ENCODE results near the gene SERINC3. TPM values are rescaled to one million over a fixed set of nuclear protein-coding genes. Genes with fewer than 3 reads are reported as not detected.

Gene SERINC3
- total RNA-seq, 2 donors from 2014 or later, result 46.7 to 83.8 TPM

DNA sequence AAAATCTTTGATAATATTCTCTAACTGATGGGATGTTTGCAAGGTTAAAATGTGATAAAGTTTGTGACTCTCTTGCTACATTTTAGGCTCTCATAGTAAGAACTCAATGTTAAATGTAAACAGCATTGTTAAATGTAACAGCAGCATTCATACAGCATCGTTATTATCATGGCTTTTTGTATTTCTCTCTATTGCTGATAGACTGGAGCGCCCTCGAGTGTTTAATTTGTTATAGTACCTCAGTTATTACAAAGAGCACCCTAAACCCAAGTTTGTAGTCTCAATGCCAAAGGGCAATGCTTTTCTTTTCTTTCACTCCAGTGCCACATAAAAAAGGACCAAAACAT lies 61.1 kb downstream of the SERINC3 start:
- H3K9me3 Mint-ChIP-seq, result no peaks in the 10 kb centered on the region
- peaks cover 0 to 4% of the 10 kb centered on the region in 2 donors for H3K27me3 Mint-ChIP-seq
- no peaks in the 10 kb centered on the region for H3K4me1 Mint-ChIP-seq (ENCODE audit: low read depth in 2 of 2)
- no peak for DNase-seq (ENCODE audit: low spot score)
- no peak overlapping the region for H3K27ac Mint-ChIP-seq
- H3K36me3 Mint-ChIP-seq, result no peaks in the 10 kb centered on the region
- ATAC-seq, result no peak
- no peak overlapping the region for H3K4me3 Mint-ChIP-seq

DNA sequence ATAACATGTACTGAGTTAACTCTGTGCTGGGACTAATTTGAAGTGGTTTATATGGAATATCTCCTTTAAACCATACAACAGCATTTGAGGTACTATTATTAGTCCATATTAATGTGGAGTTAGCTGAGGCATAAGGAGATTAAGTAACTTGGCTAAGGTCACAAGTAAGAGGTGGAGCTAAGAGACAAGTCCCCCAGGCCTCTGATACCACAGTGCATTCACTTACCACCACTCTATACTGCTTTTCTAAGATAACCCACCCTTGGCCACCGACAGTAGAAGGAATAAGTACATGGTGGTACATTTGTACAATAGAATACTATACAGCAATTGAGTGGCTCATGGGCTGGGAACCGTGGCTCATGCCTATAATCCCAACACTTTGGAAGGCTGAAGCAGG lies 62.6 kb downstream of the SERINC3 start:
- H3K36me3 Mint-ChIP-seq, result no peaks in the 10 kb centered on the region
- DNase-seq (ENCODE audit: low spot score) (no peak), ATAC-seq (no peak)
- peaks cover 0 to 4% of the 10 kb centered on the region in 2 donors for H3K27me3 Mint-ChIP-seq
- no peak overlapping the region for H3K4me3 Mint-ChIP-seq
- H3K27ac Mint-ChIP-seq, result no peak overlapping the region
- no peaks in the 10 kb centered on the region for H3K9me3 Mint-ChIP-seq
- H3K4me1 Mint-ChIP-seq (ENCODE audit: low read depth in 2 of 2), result no peaks in the 10 kb centered on the region

DNA sequence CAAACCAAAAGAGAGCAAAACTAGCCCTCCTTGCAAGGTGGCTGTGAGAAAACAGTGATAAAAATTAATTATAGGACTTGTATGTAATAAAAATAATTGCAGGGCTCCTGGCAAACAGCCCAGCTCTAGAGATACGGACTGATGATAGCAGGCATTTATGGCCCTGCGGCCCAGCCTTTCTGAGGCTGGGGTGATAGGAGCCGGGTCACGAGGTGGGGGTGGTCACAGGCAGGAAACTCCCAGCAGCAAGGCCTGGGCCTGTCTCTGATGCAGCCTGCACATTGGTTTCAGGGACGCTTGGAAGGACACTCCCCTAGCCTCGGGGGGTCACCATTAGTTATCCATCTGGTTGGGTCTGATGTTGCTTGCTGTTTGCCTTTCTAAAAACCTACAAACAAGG lies 64.9 kb downstream of the SERINC3 start:
- ATAC-seq (no peak), DNase-seq (ENCODE audit: low spot score) (no peak)
- H3K4me3 Mint-ChIP-seq, result no peak overlapping the region
- H3K27me3 Mint-ChIP-seq, result peaks cover 0 to 2% of the 10 kb centered on the region in 2 donors
- no peaks in the 10 kb centered on the region for H3K36me3 Mint-ChIP-seq
- no peak overlapping the region for H3K27ac Mint-ChIP-seq
- H3K4me1 Mint-ChIP-seq (ENCODE audit: low read depth in 2 of 2), result no peaks in the 10 kb centered on the region
- H3K9me3 Mint-ChIP-seq, result no peaks in the 10 kb centered on the region

DNA sequence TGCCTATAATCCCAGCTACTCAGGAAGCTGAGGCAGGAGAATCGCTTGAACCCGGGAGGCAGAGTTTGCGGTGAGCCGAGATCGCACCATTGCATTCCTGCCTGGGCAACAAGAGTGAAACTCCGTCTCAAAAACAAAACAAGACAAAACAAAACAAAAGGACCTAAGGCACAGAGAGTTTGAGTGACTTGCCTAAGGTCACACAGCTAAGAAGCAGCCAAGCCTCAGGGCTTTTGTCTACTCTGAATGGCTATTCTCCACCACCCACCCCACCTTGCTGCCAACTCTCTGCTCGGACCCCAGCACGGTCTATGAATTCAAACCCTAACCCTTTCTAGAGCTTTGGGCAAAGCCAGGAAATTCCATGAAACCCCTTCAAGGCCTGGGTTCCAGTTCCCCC lies 65.3 kb downstream of the SERINC3 start:
- no peaks in the 10 kb centered on the region for H3K9me3 Mint-ChIP-seq
- peaks cover 0 to 2% of the 10 kb centered on the region in 2 donors for H3K27me3 Mint-ChIP-seq
- ATAC-seq, result no peak
- no peaks in the 10 kb centered on the region for H3K4me1 Mint-ChIP-seq (ENCODE audit: low read depth in 2 of 2)
- H3K27ac Mint-ChIP-seq, result no peak overlapping the region
- no peak for DNase-seq (ENCODE audit: low spot score)
- no peaks in the 10 kb centered on the region for H3K36me3 Mint-ChIP-seq
- H3K4me3 Mint-ChIP-seq, result no peak overlapping the region

DNA sequence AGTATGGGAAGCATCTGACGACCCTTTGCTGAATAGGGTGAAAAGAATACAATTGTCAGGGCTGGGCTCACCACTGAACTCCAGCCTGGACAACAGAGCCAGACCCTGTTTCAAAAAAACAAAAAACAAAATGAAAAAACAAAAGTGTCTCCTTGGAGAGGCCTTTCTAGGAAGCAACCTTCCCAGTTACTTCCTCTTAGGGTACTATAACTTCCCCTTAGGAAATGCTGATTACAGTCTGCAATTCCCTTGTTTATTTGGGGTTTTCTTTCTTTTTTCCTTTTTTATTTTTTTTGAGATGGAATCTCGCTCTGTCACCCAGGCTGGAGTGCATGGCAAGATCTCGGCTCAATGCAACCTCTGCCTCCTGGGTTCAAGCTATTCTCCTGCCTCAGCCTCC lies 66.7 kb downstream of the SERINC3 start:
- no peaks in the 10 kb centered on the region for H3K9me3 Mint-ChIP-seq
- no peak overlapping the region for H3K27ac Mint-ChIP-seq
- no peaks in the 10 kb centered on the region for H3K27me3 Mint-ChIP-seq
- H3K36me3 Mint-ChIP-seq, result no peaks in the 10 kb centered on the region
- DNase-seq (ENCODE audit: low spot score), result no peak
- no peak for ATAC-seq
- H3K4me3 Mint-ChIP-seq, result no peak overlapping the region
- H3K4me1 Mint-ChIP-seq (ENCODE audit: low read depth in 2 of 2), result no peaks in the 10 kb centered on the region

DNA sequence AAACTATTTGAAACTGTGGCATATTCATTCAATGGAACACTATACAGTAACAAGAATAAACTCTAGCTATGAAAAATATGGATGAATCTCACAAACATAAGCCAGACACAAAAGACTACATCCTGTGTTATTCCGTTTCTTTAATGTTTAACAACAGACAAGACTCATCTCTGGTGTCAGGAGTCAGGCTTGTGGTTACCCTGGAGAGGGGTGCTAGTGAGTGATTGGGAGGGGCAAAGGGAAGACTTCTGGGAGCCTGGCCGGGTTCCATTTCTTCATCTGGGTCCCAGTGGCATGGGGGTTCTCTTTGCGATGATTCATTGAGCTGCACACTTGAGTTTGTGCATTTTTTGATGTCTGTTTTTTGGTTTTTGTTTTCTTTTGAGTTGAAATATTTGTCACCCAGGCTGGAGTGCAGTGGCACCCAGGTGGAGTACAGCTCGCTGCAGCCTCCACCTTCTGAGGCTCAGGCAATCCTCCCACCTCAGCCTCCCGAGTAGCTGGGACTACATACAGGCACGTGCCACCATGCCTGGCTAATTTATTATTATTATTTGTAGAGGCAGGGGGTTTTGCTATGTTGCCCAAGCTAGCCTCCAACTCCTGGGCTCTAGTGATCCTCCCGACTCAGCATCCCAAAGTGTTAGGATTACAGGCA lies 67.4 kb downstream of the SERINC3 start:
- Mint-ChIP-seq H3K9me3 (no peaks in the 10 kb centered on the region), H3K4me3 (no peak overlapping the region), H3K27me3 (no peaks in the 10 kb centered on the region), H3K27ac (no peak overlapping the region), H3K4me1 (ENCODE audit: low read depth in 2 of 2) (no peaks in the 10 kb centered on the region), H3K36me3 (no peaks in the 10 kb centered on the region)
- ATAC-seq (no peak), DNase-seq (ENCODE audit: low spot score) (no peak)

DNA sequence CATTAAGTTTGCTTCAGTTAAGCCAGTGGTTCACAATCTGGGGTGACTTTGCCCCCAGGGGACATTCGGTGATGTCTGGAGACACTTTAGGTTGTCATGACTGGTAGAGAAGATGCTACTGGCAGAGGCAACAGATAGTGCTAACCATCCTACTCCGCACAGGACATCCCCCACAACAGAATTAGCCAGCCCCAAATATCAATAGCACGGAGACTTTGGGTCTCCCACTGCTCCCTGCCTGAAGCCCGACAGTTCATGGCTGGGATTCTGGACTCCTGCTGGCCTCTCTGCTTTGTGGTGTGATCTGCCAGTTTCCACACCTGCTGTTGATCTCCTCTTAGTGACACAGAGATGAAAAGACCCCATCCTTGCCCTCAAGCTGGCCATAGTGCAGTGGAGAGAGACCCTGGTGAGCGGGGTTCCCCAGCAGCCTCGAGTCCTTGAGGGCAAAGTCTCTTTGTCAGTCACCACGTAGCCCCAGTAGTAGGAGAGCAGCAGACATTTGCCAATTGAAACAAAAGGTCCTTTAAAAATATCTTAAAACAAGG lies 70.9 kb downstream of the SERINC3 start:
- DNase-seq (ENCODE audit: low spot score), result no peak
- Mint-ChIP-seq H3K4me1 (ENCODE audit: low read depth in 2 of 2) (no peaks in the 10 kb centered on the region), H3K36me3 (no peaks in the 10 kb centered on the region), H3K27ac (no peak overlapping the region), H3K9me3 (no peaks in the 10 kb centered on the region), H3K4me3 (no peak overlapping the region), H3K27me3 (peaks cover 0 to 3% of the 10 kb centered on the region in 2 donors)
- ATAC-seq, result no peak

DNA sequence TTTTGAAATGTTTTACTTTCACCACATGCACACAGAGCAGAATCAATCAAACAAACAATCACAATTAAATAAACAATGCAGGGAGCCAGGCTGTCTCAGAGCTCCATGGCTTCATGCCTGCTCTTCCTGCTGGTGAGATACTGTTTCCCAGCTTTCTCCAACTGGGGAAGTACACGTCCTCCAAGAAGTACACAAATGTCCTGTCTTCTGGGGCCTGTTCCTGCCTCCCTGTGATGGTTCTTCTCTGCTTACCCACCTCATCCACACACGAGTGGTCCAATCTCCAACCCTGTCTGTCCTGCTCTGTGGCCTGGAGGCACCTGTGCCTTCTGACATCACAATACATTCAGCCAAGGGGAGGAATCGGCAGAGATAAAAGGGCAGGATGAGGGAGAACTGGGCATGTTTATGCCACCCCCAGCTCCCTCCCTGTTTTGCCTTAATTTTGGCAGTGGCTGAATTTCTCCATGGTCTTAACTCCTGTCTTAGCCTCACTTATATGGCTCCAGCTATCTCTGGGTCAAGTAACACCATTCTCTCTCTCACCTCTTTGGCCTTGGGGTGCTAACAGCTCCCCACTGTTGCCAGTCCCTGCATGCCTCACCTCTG lies 71.5 kb downstream of the SERINC3 start:
- no peaks in the 10 kb centered on the region for H3K9me3 Mint-ChIP-seq

DNA sequence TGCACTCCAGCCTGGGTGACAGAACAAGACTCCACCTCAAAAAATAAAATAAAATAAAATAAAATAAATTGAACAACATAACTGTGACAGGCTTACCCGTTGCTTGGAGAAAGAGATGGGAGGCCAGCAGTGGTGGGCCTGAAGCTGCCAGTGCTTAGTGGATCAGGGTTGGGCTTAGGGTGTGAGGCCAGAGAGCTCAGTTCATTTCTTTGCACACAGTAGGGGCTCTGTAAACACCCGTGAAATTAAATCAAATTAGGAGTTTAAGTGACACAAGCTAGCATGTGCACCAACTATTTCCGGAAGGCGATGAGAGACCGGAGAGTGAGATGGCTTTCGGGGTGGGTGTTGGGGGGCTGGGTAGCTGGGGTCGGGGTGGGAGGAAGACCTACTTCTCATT lies 72.0 kb downstream of the SERINC3 start:
- no peaks in the 10 kb centered on the region for H3K36me3 Mint-ChIP-seq
- no peaks in the 10 kb centered on the region for H3K4me1 Mint-ChIP-seq (ENCODE audit: low read depth in 2 of 2)
- DNase-seq (ENCODE audit: low spot score) (no peak), ATAC-seq (no peak)
- H3K27me3 Mint-ChIP-seq, result peaks cover 0 to 6% of the 10 kb centered on the region in 2 donors
- no peak overlapping the region for H3K27ac Mint-ChIP-seq
- no peak overlapping the region for H3K4me3 Mint-ChIP-seq
- H3K9me3 Mint-ChIP-seq, result no peaks in the 10 kb centered on the region

More for the DNA sequence above, 71.5 kb downstream of the SERINC3 start:
- DNase-seq (ENCODE audit: low spot score), result no peak
- H3K4me1 Mint-ChIP-seq (ENCODE audit: low read depth in 2 of 2), result no peaks in the 10 kb centered on the region
- no peak overlapping the region for H3K4me3 Mint-ChIP-seq
- ATAC-seq, result no peak
- peaks cover 0 to 4% of the 10 kb centered on the region in 2 donors for H3K27me3 Mint-ChIP-seq
- H3K36me3 Mint-ChIP-seq, result no peaks in the 10 kb centered on the region
- no peak overlapping the region for H3K27ac Mint-ChIP-seq

DNA sequence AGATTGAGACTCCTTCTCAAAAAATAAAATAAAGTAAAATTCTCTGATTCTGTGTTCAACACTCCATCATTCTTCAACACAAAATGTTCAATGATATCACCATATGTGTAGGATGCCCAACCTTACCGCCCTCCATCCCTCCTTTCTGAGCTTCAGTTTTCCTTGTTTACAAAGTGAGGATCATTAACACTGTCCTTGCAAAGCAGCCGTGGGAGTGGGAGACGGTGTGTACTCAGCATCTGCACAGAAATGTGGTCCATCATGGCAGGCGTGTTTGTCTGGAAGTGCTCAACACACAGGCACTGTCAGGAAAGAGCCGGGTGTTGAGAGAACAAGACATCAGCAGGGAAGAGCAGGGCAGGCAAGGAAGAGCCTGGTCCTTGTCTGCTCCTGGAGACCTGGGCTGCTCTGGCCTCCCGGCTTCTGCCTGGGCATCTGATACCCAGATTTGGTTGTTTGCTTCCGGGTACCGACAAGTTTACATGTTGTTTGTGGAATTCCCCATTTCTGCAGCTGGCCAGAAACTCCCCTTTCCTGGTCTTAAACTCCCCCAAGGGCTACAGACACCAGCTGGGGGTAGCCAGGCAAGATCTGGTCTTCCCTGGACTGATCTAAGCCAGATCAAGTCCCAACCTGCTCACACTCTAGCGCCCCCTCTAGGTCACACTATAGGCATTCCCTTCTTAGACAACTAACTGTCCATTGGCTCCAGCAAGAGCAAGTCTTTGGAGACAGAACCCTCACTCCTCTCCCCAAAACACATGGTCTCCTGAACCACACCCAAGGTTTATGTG lies 72.9 kb downstream of the SERINC3 start:
- Mint-ChIP-seq H3K4me3 (no peak overlapping the region), H3K9me3 (no peaks in the 10 kb centered on the region), H3K27ac (no peak overlapping the region), H3K4me1 (ENCODE audit: low read depth in 2 of 2) (no peaks in the 10 kb centered on the region), H3K36me3 (no peaks in the 10 kb centered on the region), H3K27me3 (peaks cover 0 to 6% of the 10 kb centered on the region in 2 donors)
- DNase-seq (ENCODE audit: low spot score) (no peak), ATAC-seq (no peak)

DNA sequence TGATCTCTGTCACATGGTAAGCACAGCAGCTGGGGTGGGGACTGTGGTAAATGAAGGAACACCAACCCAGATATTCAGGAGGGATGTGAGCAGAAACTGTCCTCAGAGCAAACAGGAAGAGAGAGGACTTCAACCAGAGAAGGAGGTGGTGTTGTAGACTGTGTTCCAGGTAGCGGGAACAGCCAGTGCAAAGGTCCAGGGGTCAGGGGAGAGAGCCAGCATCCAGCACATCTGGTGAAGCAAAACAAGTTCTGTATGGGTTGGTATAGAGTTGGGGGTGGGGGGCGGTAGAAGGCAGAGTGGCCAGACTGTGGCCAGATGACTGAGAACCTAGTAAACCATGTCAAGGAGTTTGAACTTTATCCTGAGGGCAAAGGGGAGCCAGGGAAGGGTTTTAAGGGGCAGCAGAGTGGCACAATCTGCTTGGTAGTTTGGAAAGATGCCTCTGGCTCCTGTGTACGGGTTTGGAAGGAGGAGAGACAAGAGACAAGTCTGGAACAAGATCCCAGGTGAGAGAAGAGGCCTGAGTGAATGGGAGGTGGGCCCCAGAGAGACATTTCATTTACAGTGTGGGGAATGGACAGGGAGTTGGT lies 73.9 kb downstream of the SERINC3 start:
- peaks cover 0 to 6% of the 10 kb centered on the region in 2 donors for H3K27me3 Mint-ChIP-seq
- no peaks in the 10 kb centered on the region for H3K4me1 Mint-ChIP-seq (ENCODE audit: low read depth in 2 of 2)
- no peak overlapping the region for H3K27ac Mint-ChIP-seq

More for the DNA sequence above, 73.9 kb downstream of the SERINC3 start:
- DNase-seq (ENCODE audit: low spot score), result no peak
- ATAC-seq, result no peak
- Mint-ChIP-seq H3K36me3 (no peaks in the 10 kb centered on the region), H3K9me3 (no peaks in the 10 kb centered on the region), H3K4me3 (no peak overlapping the region)
